ENCODE data around the gene LIMS2. TPM values are rescaled to one million over a fixed set of nuclear protein-coding genes. Genes with fewer than 3 reads are reported as not detected.

LIMS2 gene
- total and polyA plus RNA-seq, 12 donors, result 148 to 687 (median 160) TPM

DNA sequence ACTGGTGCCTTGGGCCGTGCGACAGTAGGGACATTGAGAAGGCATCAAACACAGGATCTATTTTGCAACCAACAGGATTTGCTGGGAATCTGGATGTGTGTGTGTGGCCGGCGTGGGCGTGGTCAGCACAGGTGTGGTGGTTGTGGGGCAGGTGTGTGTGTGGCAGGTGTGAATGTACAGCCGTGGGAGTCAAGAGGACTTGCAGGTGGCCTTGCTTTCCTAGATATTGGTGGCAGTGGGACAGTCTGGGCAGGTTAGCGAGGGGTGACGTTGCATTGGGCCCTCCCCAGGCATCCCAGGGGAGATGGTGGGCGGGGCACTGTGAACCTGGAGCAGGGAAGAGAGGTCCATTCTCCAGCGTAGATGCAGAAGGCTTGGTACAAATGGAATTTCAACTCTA, 3.2 kb upstream of the LIMS2 start:
- intact Hi-C loops (cut with DNase I), result loop anchor here in 5 of 10 donors (5.0 to 10.0 kb wide), 5 partner anchors 36 to 164 kb away; no protein-coding TSS in a partner anchor
- Histone ChIP-seq H3K4me1 (peaks cover 8 to 75% (median 52%) of the 10 kb centered on the region in 9 donors), H3K27me3 (peaks cover 0 to 43% (median 0%) of the 10 kb centered on the region in 7 donors), H3K36me3 (no peaks in the 10 kb centered on the region), H3K27ac (no peak overlapping the region), H3K9me3 (no peaks in the 10 kb centered on the region), H3K4me3 (peak overlapping the region in 2 of 10 donors; percentile 46 to 51)
- ATAC-seq, result no peak
- DNase-seq, result no peak
- TF ChIP-seq, protein P1, sequence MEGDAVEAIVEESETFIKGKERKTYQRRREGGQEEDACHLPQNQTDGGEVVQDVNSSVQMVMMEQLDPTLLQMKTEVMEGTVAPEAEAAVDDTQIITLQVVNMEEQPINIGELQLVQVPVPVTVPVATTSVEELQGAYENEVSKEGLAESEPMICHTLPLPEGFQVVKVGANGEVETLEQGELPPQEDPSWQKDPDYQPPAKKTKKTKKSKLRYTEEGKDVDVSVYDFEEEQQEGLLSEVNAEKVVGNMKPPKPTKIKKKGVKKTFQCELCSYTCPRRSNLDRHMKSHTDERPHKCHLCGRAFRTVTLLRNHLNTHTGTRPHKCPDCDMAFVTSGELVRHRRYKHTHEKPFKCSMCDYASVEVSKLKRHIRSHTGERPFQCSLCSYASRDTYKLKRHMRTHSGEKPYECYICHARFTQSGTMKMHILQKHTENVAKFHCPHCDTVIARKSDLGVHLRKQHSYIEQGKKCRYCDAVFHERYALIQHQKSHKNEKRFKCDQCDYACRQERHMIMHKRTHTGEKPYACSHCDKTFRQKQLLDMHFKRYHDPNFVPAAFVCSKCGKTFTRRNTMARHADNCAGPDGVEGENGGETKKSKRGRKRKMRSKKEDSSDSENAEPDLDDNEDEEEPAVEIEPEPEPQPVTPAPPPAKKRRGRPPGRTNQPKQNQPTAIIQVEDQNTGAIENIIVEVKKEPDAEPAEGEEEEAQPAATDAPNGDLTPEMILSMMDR (IDR thresholded peaks at IDR 0.05), result no peak
- 87 to 93% methylated on average over 10 of the region's 10 CpGs for WGBS, 2 donors

GRCh38 chr2:127676906-127677305, 1.6 kb upstream of the LIMS2 start:
- H3K27ac ChIP-seq, result peak overlapping the region in 2 of 10 donors; percentile 33 to 57
- peak in 3 of 8 donors; percentile 2 to 14 (median 13) for ATAC-seq
- H3K4me1 ChIP-seq, result peaks cover 1 to 75% (median 55%) of the 10 kb centered on the region in 9 donors
- no peak overlapping the region for H3K4me3 ChIP-seq
- TF ChIP-seq, protein P1 (IDR thresholded peaks at IDR 0.05), result no peak
- H3K36me3 ChIP-seq, result no peaks in the 10 kb centered on the region
- intact Hi-C loops (cut with DNase I), result loop anchor here in 5 of 10 donors (5.0 to 10.0 kb wide), 5 partner anchors 35 to 162 kb away; no protein-coding TSS in a partner anchor
- WGBS, 2 donors, result 57 to 68% methylated on average over 2 of the region's 2 CpGs
- peak in 1 of 2 donors; percentile 36 for DNase-seq
- H3K9me3 ChIP-seq, result no peaks in the 10 kb centered on the region
- peaks cover 0 to 44% (median 0%) of the 10 kb centered on the region in 7 donors for H3K27me3 ChIP-seq

- H3K27me3 ChIP-seq, result peaks cover 0 to 38% (median 0%) of the 10 kb centered on the region in 7 donors
- peaks cover 0 to 12% (median 0%) of the 10 kb centered on the region in 9 donors for H3K36me3 ChIP-seq
- TF ChIP-seq, protein P1 (IDR thresholded peaks at IDR 0.05), result no peak
- ATAC-seq (peak; percentile 28 to 47 (median 41)), DNase-seq (peak in 1 of 2 donors; percentile 70)
- H3K4me3 ChIP-seq, result peak overlapping the region; percentile 57 to 95 (median 78)
- H3K4me1 ChIP-seq, result peaks cover 8 to 80% (median 52%) of the 10 kb centered on the region in 9 donors
- H3K27ac ChIP-seq, result peak overlapping the region; percentile 88 to 98 (median 97)
- intact Hi-C loops (cut with DNase I), result loop anchor here in 5 of 10 donors (2.0 to 10.0 kb wide), 7 partner anchors 16 to 160 kb away; no protein-coding TSS in a partner anchor
- H3K9me3 ChIP-seq, result no peaks in the 10 kb centered on the region
- 4% methylated on average over 60 to 72 of the region's 72 CpGs for WGBS, 2 donors
Measured at GRCh38 chr2:127674241-127675209, 805 bp downstream of the LIMS2 start.

Measured in heart right ventricle (tissue), 16 donors.